Measurements from ENCODE around the gene KRTAP5-1. TPM values are rescaled to one million over a fixed set of nuclear protein-coding genes. Genes with fewer than 3 reads are reported as not detected.
A peak's percentile ranks its signal among the peaks of the same experiment; 100 is the strongest.

The KRTAP5-1 gene
- total RNA-seq, 1 experiment from 2014 or later, result not detected

DNA sequence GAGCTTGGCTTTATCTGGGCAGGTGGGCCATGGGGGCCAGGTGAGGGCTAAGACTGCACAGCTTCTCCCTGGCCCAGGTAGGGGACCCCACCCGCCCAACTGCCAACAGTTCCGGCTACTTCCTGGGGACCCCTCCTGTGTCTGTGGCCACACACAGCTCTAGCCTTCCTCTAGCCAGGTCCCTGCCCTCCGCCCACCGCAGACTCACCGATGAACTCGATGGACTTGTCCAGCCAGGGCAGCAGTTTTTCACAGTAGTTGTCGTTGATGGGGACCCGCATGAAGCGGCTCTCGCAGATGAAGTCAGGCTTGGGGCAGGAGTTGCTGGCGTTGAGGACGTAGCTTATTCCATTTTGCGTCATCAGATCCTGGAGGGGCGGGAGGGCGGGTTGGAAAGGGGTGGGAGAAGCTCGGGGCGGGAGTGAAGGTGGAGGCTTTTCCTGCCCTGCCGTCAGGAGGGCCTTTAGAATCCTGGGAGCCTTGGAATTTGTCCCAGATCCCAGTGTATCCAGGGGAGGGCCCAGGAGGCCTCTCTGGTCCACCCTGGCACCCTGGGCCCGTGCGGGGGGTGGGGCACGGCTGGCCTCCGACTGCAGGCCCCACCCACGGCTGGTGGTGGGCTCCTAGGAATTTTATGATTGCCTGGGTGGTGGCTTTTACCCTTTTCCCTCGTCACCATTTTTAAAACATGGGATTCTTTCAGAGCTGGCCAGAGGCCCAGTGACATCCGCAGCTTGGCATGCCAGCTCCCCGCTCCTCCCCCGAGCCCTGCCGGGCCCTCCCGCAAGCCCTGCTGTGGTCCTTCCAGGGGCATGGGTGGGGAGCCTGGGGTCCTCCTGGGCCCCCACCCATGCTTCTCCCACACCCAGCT, 26.9 kb downstream of the KRTAP5-1 start:
- Histone ChIP-seq H3K27me3 (ENCODE audit: low read length) (no peaks in the 10 kb centered on the region), H2AFZ (ENCODE audit: low read length) (no peak overlapping the region; the same call in 1 of the 2 replicates), H3K9ac (ENCODE audit: low read length) (peak overlapping the region; percentile 56), H3K4me3 (ENCODE audit: low read length) (peak overlapping the region; percentile 63), H3K9me2 (replicated peaks; ENCODE audit: low read length) (no peaks in the 10 kb centered on the region), H3K4me2 (ENCODE audit: low read length) (peak overlapping the region; percentile 89), H3K36me3 (ENCODE audit: low read depth, low read length) (no peaks in the 10 kb centered on the region), H3K27ac (ENCODE audit: low read length) (peak overlapping the region; percentile 79), H3K4me1 (ENCODE audit: insufficient read depth, low read length) (peaks cover 29% of the 10 kb centered on the region), H4K20me1 (ENCODE audit: low read length) (no peaks in the 10 kb centered on the region), H3K79me2 (ENCODE audit: low read length) (no peaks in the 10 kb centered on the region), H3K9me3 (ENCODE audit: low read length) (no peaks in the 10 kb centered on the region), H3F3A (ENCODE audit: low read length, unreplicated experiment) (no peaks in the 10 kb centered on the region)
- TF ChIP-seq EZH2phosphoT487 (IDR thresholded peaks at IDR 0.05; ENCODE audit: borderline replicate concordance, low read length), result no peak
- TF ChIP-seq, protein P1, sequence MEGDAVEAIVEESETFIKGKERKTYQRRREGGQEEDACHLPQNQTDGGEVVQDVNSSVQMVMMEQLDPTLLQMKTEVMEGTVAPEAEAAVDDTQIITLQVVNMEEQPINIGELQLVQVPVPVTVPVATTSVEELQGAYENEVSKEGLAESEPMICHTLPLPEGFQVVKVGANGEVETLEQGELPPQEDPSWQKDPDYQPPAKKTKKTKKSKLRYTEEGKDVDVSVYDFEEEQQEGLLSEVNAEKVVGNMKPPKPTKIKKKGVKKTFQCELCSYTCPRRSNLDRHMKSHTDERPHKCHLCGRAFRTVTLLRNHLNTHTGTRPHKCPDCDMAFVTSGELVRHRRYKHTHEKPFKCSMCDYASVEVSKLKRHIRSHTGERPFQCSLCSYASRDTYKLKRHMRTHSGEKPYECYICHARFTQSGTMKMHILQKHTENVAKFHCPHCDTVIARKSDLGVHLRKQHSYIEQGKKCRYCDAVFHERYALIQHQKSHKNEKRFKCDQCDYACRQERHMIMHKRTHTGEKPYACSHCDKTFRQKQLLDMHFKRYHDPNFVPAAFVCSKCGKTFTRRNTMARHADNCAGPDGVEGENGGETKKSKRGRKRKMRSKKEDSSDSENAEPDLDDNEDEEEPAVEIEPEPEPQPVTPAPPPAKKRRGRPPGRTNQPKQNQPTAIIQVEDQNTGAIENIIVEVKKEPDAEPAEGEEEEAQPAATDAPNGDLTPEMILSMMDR (conservative IDR thresholded peaks at IDR 0.05; ENCODE audit: low read depth, low read length), result no peak
- no peak for TF ChIP-seq EZH2 (IDR thresholded peaks at IDR 0.05; ENCODE audit: low read length, unreplicated experiment)
- peak; percentile 34 for ATAC-seq
- peak; percentile 85 for DNase-seq
- intact Hi-C loops (cut with micrococcal nuclease), result loop anchor here (2.0 kb wide), 1 partner anchor 17 kb away; no protein-coding TSS in a partner anchor
- ChIA-PET CTCF (interaction anchor here (1.3 to 1.9 kb wide), 3 partner anchors 11 to 17 kb away, joined by 6 to 12 read pairs (median 8); no protein-coding TSS in a partner anchor), POLR2A (ENCODE audit: unreplicated experiment) (interaction anchor here (0.5 to 0.6 kb wide), 2 partner anchors 51 to 598 kb away, joined by 3 to 9 read pairs; no protein-coding TSS in a partner anchor)
- BruUV-seq (replicated peaks), result no TSS peak

DNA sequence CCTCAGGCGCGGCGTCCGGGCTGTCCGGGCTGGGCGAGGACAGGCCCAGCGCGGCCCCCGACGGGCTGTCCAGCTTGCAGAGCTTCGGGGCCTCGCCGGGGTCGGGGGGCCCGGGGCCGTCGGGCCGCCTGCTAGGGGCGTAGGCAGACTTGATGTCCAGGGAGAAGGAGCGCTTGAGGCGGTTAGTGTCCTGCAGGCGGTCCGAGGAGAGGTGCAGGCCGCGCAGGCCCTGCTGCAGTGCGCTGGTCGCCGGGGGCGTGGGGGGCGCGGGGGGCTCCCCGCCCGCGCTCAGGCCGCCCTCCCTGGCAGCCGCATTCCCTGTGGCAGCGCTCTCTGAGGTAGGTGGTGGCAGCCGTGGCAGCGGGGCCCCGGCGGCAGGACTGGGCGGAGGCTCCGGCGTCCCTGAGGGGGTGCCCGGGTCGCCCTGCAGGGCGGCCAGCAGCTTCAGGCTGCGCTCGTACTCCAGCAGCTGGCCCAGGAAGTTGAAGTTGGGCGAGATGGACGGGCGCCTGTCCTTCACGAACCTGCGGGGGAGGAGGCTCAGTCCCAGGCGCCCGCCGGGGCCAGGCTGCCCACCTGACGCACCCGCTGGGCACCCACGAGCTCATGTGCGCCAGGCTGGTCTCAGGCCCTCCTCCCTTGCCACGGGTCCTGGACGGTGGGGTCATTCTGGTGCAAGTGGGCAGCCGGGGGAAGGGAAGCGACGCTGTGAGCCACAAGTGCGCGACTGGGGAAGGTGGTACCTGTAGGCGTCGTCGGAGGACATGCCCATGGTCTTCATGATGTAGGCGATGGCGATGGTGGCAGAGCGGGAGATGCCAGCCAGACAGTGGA, 27.8 kb downstream of the KRTAP5-1 start:
- Histone ChIP-seq H3K4me2 (ENCODE audit: low read length) (peak overlapping the region; percentile 55), H3F3A (ENCODE audit: low read length, unreplicated experiment) (no peaks in the 10 kb centered on the region), H3K79me2 (ENCODE audit: low read length) (no peaks in the 10 kb centered on the region), H3K27ac (ENCODE audit: low read length) (peak overlapping the region; percentile 57), H3K9ac (ENCODE audit: low read length) (peak overlapping the region; percentile 34; the same call in 1 of the 2 replicates), H4K20me1 (ENCODE audit: low read length) (no peaks in the 10 kb centered on the region), H3K27me3 (ENCODE audit: low read length) (no peaks in the 10 kb centered on the region), H3K4me1 (ENCODE audit: insufficient read depth, low read length) (peaks cover 29% of the 10 kb centered on the region), H3K9me3 (ENCODE audit: low read length) (no peaks in the 10 kb centered on the region), H3K36me3 (ENCODE audit: low read depth, low read length) (no peaks in the 10 kb centered on the region), H3K4me3 (ENCODE audit: low read length) (no peak overlapping the region), H3K9me2 (replicated peaks; ENCODE audit: low read length) (no peaks in the 10 kb centered on the region), H2AFZ (ENCODE audit: low read length) (no peak overlapping the region)
- no peak for TF ChIP-seq EZH2phosphoT487 (IDR thresholded peaks at IDR 0.05; ENCODE audit: borderline replicate concordance, low read length)
- ChIA-PET CTCF (interaction anchor here (1.3 kb wide), 2 partner anchors 16 to 18 kb away, joined by 6 to 8 read pairs; no protein-coding TSS in a partner anchor), POLR2A (ENCODE audit: unreplicated experiment) (interaction anchor here (0.6 kb wide), 1 partner anchor 599 kb away, joined by 3 read pairs; no protein-coding TSS in a partner anchor)
- BruUV-seq (replicated peaks), result no TSS peak
- intact Hi-C loops (cut with micrococcal nuclease), result no loop called here
- no peak for ATAC-seq
- DNase-seq, result no peak

DNA sequence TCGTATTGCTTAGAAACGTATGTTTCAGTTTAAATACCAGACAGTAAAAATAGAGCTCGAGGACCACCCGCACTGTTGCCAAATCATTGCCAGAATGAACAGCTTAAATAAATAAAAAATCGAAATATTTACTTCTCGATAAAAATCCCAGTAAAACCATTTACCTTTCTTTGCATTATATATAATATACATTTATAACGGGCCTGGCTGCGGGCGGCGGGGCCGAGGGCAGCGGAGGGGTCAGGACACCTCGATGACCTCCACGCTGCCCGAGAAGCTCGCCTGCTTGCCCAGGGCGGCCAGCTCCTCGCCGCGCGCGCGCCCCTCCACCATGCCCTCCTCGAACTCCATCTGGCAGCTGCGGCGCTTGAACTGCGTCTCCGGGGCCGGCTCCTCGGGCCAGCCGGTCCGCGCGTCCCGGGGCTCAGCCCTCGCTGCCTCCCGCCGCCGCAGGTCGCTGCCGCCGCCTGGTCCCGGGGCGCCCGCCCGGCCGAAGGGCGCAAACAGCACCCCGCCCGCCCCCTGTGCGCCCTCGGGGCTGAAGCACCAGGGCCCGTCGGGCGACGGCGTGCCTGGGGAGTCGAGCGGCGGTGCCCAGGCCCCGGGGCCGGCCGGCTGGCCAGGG, 28.7 kb downstream of the KRTAP5-1 start:
- Histone ChIP-seq H3K27ac (ENCODE audit: low read length) (no peak overlapping the region), H3K4me1 (ENCODE audit: insufficient read depth, low read length) (peaks cover 29% of the 10 kb centered on the region), H3F3A (ENCODE audit: low read length, unreplicated experiment) (no peaks in the 10 kb centered on the region), H3K27me3 (ENCODE audit: low read length) (no peaks in the 10 kb centered on the region), H3K9ac (ENCODE audit: low read length) (no peak overlapping the region), H2AFZ (ENCODE audit: low read length) (no peak overlapping the region), H3K4me2 (ENCODE audit: low read length) (no peak overlapping the region), H4K20me1 (ENCODE audit: low read length) (no peaks in the 10 kb centered on the region), H3K9me3 (ENCODE audit: low read length) (no peaks in the 10 kb centered on the region), H3K4me3 (ENCODE audit: low read length) (no peak overlapping the region), H3K9me2 (replicated peaks; ENCODE audit: low read length) (no peaks in the 10 kb centered on the region), H3K79me2 (ENCODE audit: low read length) (no peaks in the 10 kb centered on the region), H3K36me3 (ENCODE audit: low read depth, low read length) (no peaks in the 10 kb centered on the region)
- intact Hi-C loops (cut with micrococcal nuclease), result no loop called here
- BruUV-seq (replicated peaks), result no TSS peak
- ATAC-seq, result no peak
- TF ChIP-seq EZH2phosphoT487 (IDR thresholded peaks at IDR 0.05; ENCODE audit: borderline replicate concordance, low read length), result no peak
- TF ChIP-seq, protein P1 (conservative IDR thresholded peaks at IDR 0.05; ENCODE audit: low read depth, low read length), result no peak
- no peak for TF ChIP-seq EZH2 (IDR thresholded peaks at IDR 0.05; ENCODE audit: low read length, unreplicated experiment)
- no peak for DNase-seq
- CTCF ChIA-PET, result interaction anchor here (0.8 kb wide), 1 partner anchor 38 kb away, joined by 5 read pairs; no protein-coding TSS in a partner anchor
- POLR2A ChIA-PET (ENCODE audit: unreplicated experiment), result interaction anchor here (0.6 kb wide), 1 partner anchor 18 kb away, joined by 4 read pairs; no protein-coding TSS in a partner anchor
